B cell (primary cell): ENCODE data around the gene SLC39A11.

Experiments
- EZH2 ChIP-seq: IDR thresholded peaks from 2 replicates; pipeline ENCODE4 v1.6.1; 2012; ENCODE audit warnings: borderline replicate concordance, low read depth, mild to moderate bottlenecking, moderate library complexity, low read length; ENCODE audit not compliant: insufficient read depth, poor library complexity, severe bottlenecking
- TF ChIP-seq, protein P1 (sequence below): fragments of 200-600 bp; IDR thresholded peaks from one replicate; pipeline ENCODE4 v1.8.0; 2022; ENCODE audit warnings: antibody characterized with exemption, mild to moderate bottlenecking

DNA sequence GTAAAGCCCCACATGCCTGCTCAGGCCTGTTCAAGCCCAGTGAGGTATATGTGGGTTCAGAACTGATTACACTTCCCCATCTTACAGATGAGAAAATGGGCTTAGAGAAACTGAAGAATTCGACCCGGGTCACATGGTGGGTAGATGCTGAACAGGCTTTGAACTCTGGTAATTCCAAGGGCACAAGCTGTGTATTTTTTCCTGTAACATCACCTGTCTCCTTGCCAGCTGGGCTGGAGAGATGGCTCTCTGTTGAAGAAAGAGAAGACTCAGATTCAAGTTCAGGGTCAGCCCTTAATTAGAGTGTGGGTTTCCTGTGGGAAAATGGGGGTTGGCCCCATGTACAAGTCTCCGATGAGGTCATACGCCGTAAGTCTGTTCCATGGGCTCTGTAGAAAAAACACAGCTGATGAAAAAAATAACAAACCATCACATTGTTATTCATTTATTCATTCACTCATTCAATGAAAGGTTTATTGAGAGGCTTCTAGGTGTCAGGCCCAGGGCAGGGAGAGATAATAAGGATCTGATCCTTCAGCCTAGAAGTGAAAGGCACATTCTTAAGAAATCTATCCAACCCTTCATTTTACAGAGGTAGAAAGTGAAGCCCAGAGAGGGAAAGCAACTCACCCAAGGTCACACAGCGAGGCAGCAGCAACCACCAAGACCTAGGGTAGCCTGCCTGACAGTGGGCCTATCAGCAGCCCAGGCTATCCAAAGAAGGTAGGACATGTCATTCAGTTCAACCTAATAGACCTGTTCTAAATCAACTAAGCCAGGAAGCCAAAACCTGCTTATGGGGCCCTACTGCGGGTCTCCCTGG, 488.9 kb downstream of the SLC39A11 start:
- TF ChIP-seq, protein P1, sequence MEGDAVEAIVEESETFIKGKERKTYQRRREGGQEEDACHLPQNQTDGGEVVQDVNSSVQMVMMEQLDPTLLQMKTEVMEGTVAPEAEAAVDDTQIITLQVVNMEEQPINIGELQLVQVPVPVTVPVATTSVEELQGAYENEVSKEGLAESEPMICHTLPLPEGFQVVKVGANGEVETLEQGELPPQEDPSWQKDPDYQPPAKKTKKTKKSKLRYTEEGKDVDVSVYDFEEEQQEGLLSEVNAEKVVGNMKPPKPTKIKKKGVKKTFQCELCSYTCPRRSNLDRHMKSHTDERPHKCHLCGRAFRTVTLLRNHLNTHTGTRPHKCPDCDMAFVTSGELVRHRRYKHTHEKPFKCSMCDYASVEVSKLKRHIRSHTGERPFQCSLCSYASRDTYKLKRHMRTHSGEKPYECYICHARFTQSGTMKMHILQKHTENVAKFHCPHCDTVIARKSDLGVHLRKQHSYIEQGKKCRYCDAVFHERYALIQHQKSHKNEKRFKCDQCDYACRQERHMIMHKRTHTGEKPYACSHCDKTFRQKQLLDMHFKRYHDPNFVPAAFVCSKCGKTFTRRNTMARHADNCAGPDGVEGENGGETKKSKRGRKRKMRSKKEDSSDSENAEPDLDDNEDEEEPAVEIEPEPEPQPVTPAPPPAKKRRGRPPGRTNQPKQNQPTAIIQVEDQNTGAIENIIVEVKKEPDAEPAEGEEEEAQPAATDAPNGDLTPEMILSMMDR = no peak
- no peak for TF ChIP-seq EZH2
